Measurements from ENCODE around the gene GNAT2.
A peak's percentile ranks its signal among the peaks of the same experiment; 100 is the strongest.
"Not testable (repeated sequence)": the region's sequence is repeated elsewhere in the genome, so short reads cannot be mapped to it uniquely, and the experiment has no call there.

GNAT2 gene

GRCh38 chr1:109619576-109620400 is at the start of gene GNAT2, which contains the start of gene AMPD2:
Gene GNAT2 (minus strand): TSS chr1:109619616. CDS start chr1:109612870, 6,746 bp downstream.
Gene AMPD2 (plus strand): TSS chr1:109619837. CDS start chr1:109621176, 1,339 bp downstream.
- Histone ChIP-seq H3K9ac (ENCODE audit: low read depth, low read length) (peak within 1 kb of the TSS; percentile 67), H3K4me1 (ENCODE audit: control insufficient read depth, insufficient read depth, low read length) (peaks cover 26% of the 10 kb centered on the region), H3K27ac (ENCODE audit: low read depth, low read length) (peak within 1 kb of the TSS; percentile 72), H3K36me3 (ENCODE audit: control insufficient read depth, insufficient read depth, low read length) (no peaks in the 10 kb centered on the region), H3K27me3 (ENCODE audit: control insufficient read depth, insufficient read depth, low read length) (no peaks in the 10 kb centered on the region), H3K4me3 (ENCODE audit: low read depth, low read length) (peak within 1 kb of the TSS; percentile 85), H3K9me3 (ENCODE audit: control insufficient read depth, insufficient read depth, low read length) (no peaks in the 10 kb centered on the region)

GRCh38 chr1:109668123-109668775 is 48.8 kb upstream of the GNAT2 start:
- no peaks in the 10 kb centered on the region for H3K27me3 ChIP-seq (ENCODE audit: control insufficient read depth, insufficient read depth, low read length)
- no peaks in the 10 kb centered on the region for H3K9me3 ChIP-seq (ENCODE audit: control insufficient read depth, insufficient read depth, low read length)
- no peak overlapping the region for H3K27ac ChIP-seq (ENCODE audit: low read depth, low read length)
- peak overlapping the region; percentile 50 for H3K4me3 ChIP-seq (ENCODE audit: low read depth, low read length)
- H3K36me3 ChIP-seq (ENCODE audit: control insufficient read depth, insufficient read depth, low read length): no peaks in the 10 kb centered on the region
- H3K9ac ChIP-seq (ENCODE audit: low read depth, low read length): no peak overlapping the region
- H3K4me1 ChIP-seq (ENCODE audit: control insufficient read depth, insufficient read depth, low read length): peaks cover 10% of the 10 kb centered on the region

- no peaks in the 10 kb centered on the region for H3K9me3 ChIP-seq (ENCODE audit: control insufficient read depth, insufficient read depth, low read length)
- H3K27ac ChIP-seq (ENCODE audit: low read depth, low read length): no peak within 1 kb of the TSS
- H3K4me3 ChIP-seq (ENCODE audit: low read depth, low read length): peak within 1 kb of the TSS; percentile 50
- no peaks in the 10 kb centered on the region for H3K36me3 ChIP-seq (ENCODE audit: control insufficient read depth, insufficient read depth, low read length)
- H3K9ac ChIP-seq (ENCODE audit: low read depth, low read length): no peak within 1 kb of the TSS
- no peaks in the 10 kb centered on the region for H3K27me3 ChIP-seq (ENCODE audit: control insufficient read depth, insufficient read depth, low read length)
- H3K4me1 ChIP-seq (ENCODE audit: control insufficient read depth, insufficient read depth, low read length): peaks cover 10% of the 10 kb centered on the region
These were observed 48.2 kb upstream of the GNAT2 start, which contains the start of gene GSTM2 for GRCh38 chr1:109667452-109668122. Gene GSTM2 (plus strand): TSS chr1:109668057. CDS start chr1:109668116, 59 bp downstream.

- no peaks in the 10 kb centered on the region for H3K9me3 ChIP-seq (ENCODE audit: control insufficient read depth, insufficient read depth, low read length)
- no peak overlapping the region for H3K9ac ChIP-seq (ENCODE audit: low read depth, low read length)
- no peak overlapping the region for H3K4me3 ChIP-seq (ENCODE audit: low read depth, low read length)
- H3K36me3 ChIP-seq (ENCODE audit: control insufficient read depth, insufficient read depth, low read length): no peaks in the 10 kb centered on the region
- peaks cover 10% of the 10 kb centered on the region for H3K4me1 ChIP-seq (ENCODE audit: control insufficient read depth, insufficient read depth, low read length)
- no peak overlapping the region for H3K27ac ChIP-seq (ENCODE audit: low read depth, low read length)
- no peaks in the 10 kb centered on the region for H3K27me3 ChIP-seq (ENCODE audit: control insufficient read depth, insufficient read depth, low read length)
These were observed 45.3 kb upstream of the GNAT2 start for GRCh38 chr1:109664671-109665070.

- Histone ChIP-seq H3K4me3 (ENCODE audit: low read depth, low read length) (no peak overlapping the region), H3K27me3 (ENCODE audit: control insufficient read depth, insufficient read depth, low read length) (no peaks in the 10 kb centered on the region), H3K27ac (ENCODE audit: low read depth, low read length) (no peak overlapping the region), H3K4me1 (ENCODE audit: control insufficient read depth, insufficient read depth, low read length) (no peaks in the 10 kb centered on the region), H3K36me3 (ENCODE audit: control insufficient read depth, insufficient read depth, low read length) (no peaks in the 10 kb centered on the region), H3K9ac (ENCODE audit: low read depth, low read length) (no peak overlapping the region), H3K9me3 (ENCODE audit: control insufficient read depth, insufficient read depth, low read length) (no peaks in the 10 kb centered on the region)
These were observed 42.0 kb upstream of the GNAT2 start for GRCh38 chr1:109661391-109661790.

GRCh38 chr1:109660691-109661026 is 41.2 kb upstream of the GNAT2 start:
- H3K27me3 ChIP-seq (ENCODE audit: control insufficient read depth, insufficient read depth, low read length); H3K27ac ChIP-seq (ENCODE audit: low read depth, low read length); H3K4me1 ChIP-seq (ENCODE audit: control insufficient read depth, insufficient read depth, low read length); H3K9me3 ChIP-seq (ENCODE audit: control insufficient read depth, insufficient read depth, low read length); H3K36me3 ChIP-seq (ENCODE audit: control insufficient read depth, insufficient read depth, low read length); H3K4me3 ChIP-seq (ENCODE audit: low read depth, low read length); H3K9ac ChIP-seq (ENCODE audit: low read depth, low read length): not testable (repeated sequence)

GRCh38 chr1:109659997-109660690 is 40.7 kb upstream of the GNAT2 start:
- Histone ChIP-seq H3K27ac (ENCODE audit: low read depth, low read length) (no peak overlapping the region), H3K4me1 (ENCODE audit: control insufficient read depth, insufficient read depth, low read length) (no peaks in the 10 kb centered on the region), H3K4me3 (ENCODE audit: low read depth, low read length) (no peak overlapping the region), H3K9ac (ENCODE audit: low read depth, low read length) (no peak overlapping the region), H3K27me3 (ENCODE audit: control insufficient read depth, insufficient read depth, low read length) (no peaks in the 10 kb centered on the region), H3K36me3 (ENCODE audit: control insufficient read depth, insufficient read depth, low read length) (no peaks in the 10 kb centered on the region), H3K9me3 (ENCODE audit: control insufficient read depth, insufficient read depth, low read length) (no peaks in the 10 kb centered on the region)

GRCh38 chr1:109659145-109659544 is 39.7 kb upstream of the GNAT2 start:
- no peak overlapping the region for H3K27ac ChIP-seq (ENCODE audit: low read depth, low read length)
- no peak overlapping the region for H3K4me3 ChIP-seq (ENCODE audit: low read depth, low read length)
- H3K9ac ChIP-seq (ENCODE audit: low read depth, low read length): no peak overlapping the region
- no peaks in the 10 kb centered on the region for H3K4me1 ChIP-seq (ENCODE audit: control insufficient read depth, insufficient read depth, low read length)
- peaks cover 10% of the 10 kb centered on the region for H3K27me3 ChIP-seq (ENCODE audit: control insufficient read depth, insufficient read depth, low read length)
- no peaks in the 10 kb centered on the region for H3K36me3 ChIP-seq (ENCODE audit: control insufficient read depth, insufficient read depth, low read length)
- H3K9me3 ChIP-seq (ENCODE audit: control insufficient read depth, insufficient read depth, low read length): no peaks in the 10 kb centered on the region

- no peaks in the 10 kb centered on the region for H3K4me1 ChIP-seq (ENCODE audit: control insufficient read depth, insufficient read depth, low read length)
- H3K4me3 ChIP-seq (ENCODE audit: low read depth, low read length): no peak overlapping the region
- H3K36me3 ChIP-seq (ENCODE audit: control insufficient read depth, insufficient read depth, low read length): no peaks in the 10 kb centered on the region
- H3K9ac ChIP-seq (ENCODE audit: low read depth, low read length): no peak overlapping the region
- H3K9me3 ChIP-seq (ENCODE audit: control insufficient read depth, insufficient read depth, low read length): no peaks in the 10 kb centered on the region
- H3K27ac ChIP-seq (ENCODE audit: low read depth, low read length): no peak overlapping the region
- H3K27me3 ChIP-seq (ENCODE audit: control insufficient read depth, insufficient read depth, low read length): peaks cover 11% of the 10 kb centered on the region
These were observed 39.2 kb upstream of the GNAT2 start for GRCh38 chr1:109658533-109659042.

GRCh38 chr1:109657970-109658369 is 38.6 kb upstream of the GNAT2 start:
- peaks cover 11% of the 10 kb centered on the region for H3K27me3 ChIP-seq (ENCODE audit: control insufficient read depth, insufficient read depth, low read length)
- H3K36me3 ChIP-seq (ENCODE audit: control insufficient read depth, insufficient read depth, low read length): no peaks in the 10 kb centered on the region
- H3K4me1 ChIP-seq (ENCODE audit: control insufficient read depth, insufficient read depth, low read length): no peaks in the 10 kb centered on the region
- no peak overlapping the region for H3K9ac ChIP-seq (ENCODE audit: low read depth, low read length)
- H3K27ac ChIP-seq (ENCODE audit: low read depth, low read length): no peak overlapping the region
- no peak overlapping the region for H3K4me3 ChIP-seq (ENCODE audit: low read depth, low read length)
- no peaks in the 10 kb centered on the region for H3K9me3 ChIP-seq (ENCODE audit: control insufficient read depth, insufficient read depth, low read length)
